ENCODE results near the gene SELENOS. TPM values are rescaled to one million over a fixed set of nuclear protein-coding genes. Genes with fewer than 3 reads are reported as not detected.

The SELENOS gene
- total and polyA plus RNA-seq, 2 donors (not counting 3 experiments of a cell fraction or from before 2014, with no cell fraction given), result 70.4 to 101 TPM

DNA sequence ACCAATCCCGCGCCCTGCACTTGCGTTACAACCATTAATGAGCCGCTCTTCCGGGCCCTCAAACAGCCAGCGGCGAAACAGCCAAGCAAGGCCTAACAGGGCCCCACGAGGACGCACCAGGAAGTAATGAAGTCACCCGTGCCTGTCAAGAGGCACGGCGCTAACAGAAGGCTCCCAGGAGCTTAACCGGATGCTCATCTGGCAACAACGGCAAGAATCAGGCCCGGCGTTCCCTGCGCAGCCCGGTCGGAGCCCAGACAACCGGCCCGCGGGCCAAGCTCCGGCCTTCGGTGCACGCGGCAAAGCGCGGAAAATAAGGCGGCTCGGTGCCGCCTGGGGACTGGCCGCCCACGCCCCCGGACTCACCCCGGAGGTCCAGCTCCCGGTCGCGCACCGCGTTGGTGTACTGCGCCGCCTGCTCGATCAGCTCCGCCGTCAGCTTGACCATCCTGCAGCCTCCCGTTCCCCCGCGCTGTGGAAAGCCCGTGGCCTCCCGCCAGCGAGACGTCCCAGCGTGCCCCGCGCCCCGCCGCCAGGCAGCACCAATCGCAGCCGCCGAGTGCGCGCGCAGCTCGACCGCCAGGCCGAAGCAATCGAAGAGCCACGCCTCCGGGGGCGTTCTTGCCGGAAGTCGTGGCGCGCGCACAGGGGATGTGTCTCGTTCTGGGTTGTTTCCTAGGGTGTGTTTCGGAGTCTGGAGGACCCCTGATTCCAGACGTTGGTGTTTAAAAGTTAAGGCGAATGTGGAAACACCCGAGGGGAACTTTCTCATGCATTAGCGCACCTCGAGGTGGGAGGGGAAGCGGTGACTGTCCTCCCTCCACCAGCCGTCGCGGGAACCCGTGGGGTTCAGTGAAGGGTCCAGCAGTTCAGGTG is 17.7 kb upstream of the SELENOS start, which contains the start of gene SNRPA1:
TSS of gene SNRPA1 (minus strand) at position 518 of the 876 bp plus-strand sequence. CDS start at position 448, 70 bp downstream.
- POLR2A ChIA-PET, result no interaction called here
- Histone ChIP-seq H3K27ac (ENCODE audit: insufficient read depth, low read depth, low read length) (peak within 1 kb of the TSS; percentile 70), H4K20me1 (replicated peaks; ENCODE audit: control insufficient read depth, extremely low read depth, insufficient read depth, low read length) (no peaks in the 10 kb centered on the region), H3K9me1 (replicated peaks; ENCODE audit: control insufficient read depth, extremely low read depth, insufficient read depth, low read length) (no peaks in the 10 kb centered on the region), H3K27me3 (ENCODE audit: control insufficient read depth in 2 of 2, insufficient read depth in 2 of 2, low read length in 2 of 2) (no peaks in the 10 kb centered on the region), H3K4me3 (replicated peaks in 1 of 3; ENCODE audit: insufficient read depth in 1 of 3, low read depth in 1 of 3, low read length in 3 of 3) (peak within 1 kb of the TSS; percentile 77 to 94 (median 80)), H2AFZ (ENCODE audit: low read depth, low read length) (peak within 1 kb of the TSS; percentile 72), H3K79me2 (ENCODE audit: control insufficient read depth, insufficient read depth, low read length) (peaks cover 48% of the 10 kb centered on the region), H3K4me1 (ENCODE audit: control insufficient read depth, extremely low read depth, insufficient read depth, low read length) (peaks cover 14% of the 10 kb centered on the region), H3K9ac (replicated peaks; ENCODE audit: extremely low read depth, insufficient read depth, low read length) (peak within 1 kb of the TSS; percentile 95), H3K4me2 (ENCODE audit: insufficient read depth, low read length) (peak within 1 kb of the TSS; percentile 58), H3K36me3 (ENCODE audit: control insufficient read depth in 2 of 2, extremely low read depth in 1 of 2, insufficient read depth in 2 of 2, low read length in 2 of 2) (peaks cover 0 to 5% of the 10 kb centered on the region in 2 experiments), H3K9me3 (replicated peaks; ENCODE audit: control insufficient read depth, insufficient read depth, low read length) (no peaks in the 10 kb centered on the region)
- dilution Hi-C loops (cut with MboI; ENCODE audit: extremely low pct_ligation_motif_present, low sequenced_read_pairs) (no loop called here), intact Hi-C loops (cut with micrococcal nuclease) (loop anchor here (1.0 to 2.0 kb wide), 5 partner anchors 18 to 429 kb away; partner anchors contain the start of genes SELENOS, TARS3 and TM2D3)
- CTCF ChIA-PET, result interaction anchor here (0.6 to 3.2 kb wide), 5 partner anchors 10 to 357 kb away, joined by 3 to 21 read pairs (median 3); partner anchors contain the start of gene TM2D3
- DNase-seq (ENCODE audit: low read depth, low spot score) (peak; percentile 95), FAIRE-seq (peak; percentile 75)
- BruUV-seq (replicated peaks), result no TSS peak
- TF ChIP-seq POLR2AphosphoS5 (IDR thresholded peaks at IDR 0.05; ENCODE audit: insufficient read depth, low read depth, low read length) (peak; percentile 78), GATA2 (IDR thresholded peaks at IDR 0.05; ENCODE audit: insufficient read depth, insufficient read length, low read depth, low read length) (no peak), POLR2A (IDR thresholded peaks at IDR 0.05; ENCODE audit: low read depth, low read length) (peak; percentile 53), MYC (IDR thresholded peaks at IDR 0.05; ENCODE audit: low read depth, low read length) (peak; percentile 65)
- TF ChIP-seq, protein P1, sequence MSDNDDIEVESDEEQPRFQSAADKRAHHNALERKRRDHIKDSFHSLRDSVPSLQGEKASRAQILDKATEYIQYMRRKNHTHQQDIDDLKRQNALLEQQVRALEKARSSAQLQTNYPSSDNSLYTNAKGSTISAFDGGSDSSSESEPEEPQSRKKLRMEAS (IDR thresholded peaks at IDR 0.05; ENCODE audit: insufficient read depth, insufficient read length), result peak; percentile 82

DNA sequence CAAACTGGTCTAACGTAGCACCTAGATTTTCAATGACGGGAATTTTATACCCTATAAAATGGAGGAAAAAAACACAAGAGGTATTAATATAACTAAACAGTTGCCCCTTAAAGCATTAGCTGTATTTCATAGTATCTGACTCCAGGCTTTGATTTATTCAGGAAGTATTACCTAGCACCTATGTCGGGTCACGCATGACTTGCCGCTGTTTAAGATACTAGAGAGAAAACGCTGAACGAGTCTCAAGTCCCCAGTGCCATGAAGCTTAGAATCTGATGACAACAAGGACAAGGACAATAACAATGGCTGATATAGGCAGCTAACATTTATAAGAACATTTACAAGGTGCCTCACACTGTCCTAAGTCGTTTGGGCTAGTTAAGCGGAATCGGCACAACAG is 15.8 kb upstream of the SELENOS start:
- Histone ChIP-seq H3K36me3 (ENCODE audit: control insufficient read depth in 2 of 2, extremely low read depth in 1 of 2, insufficient read depth in 2 of 2, low read length in 2 of 2) (peaks cover 0 to 8% of the 10 kb centered on the region in 2 experiments), H3K9ac (replicated peaks; ENCODE audit: extremely low read depth, insufficient read depth, low read length) (peak overlapping the region; percentile 95), H3K27ac (ENCODE audit: insufficient read depth, low read depth, low read length) (no peak overlapping the region), H3K4me2 (ENCODE audit: insufficient read depth, low read length) (peak overlapping the region; percentile 52), H3K4me1 (ENCODE audit: control insufficient read depth, extremely low read depth, insufficient read depth, low read length) (peaks cover 14% of the 10 kb centered on the region), H3K27me3 (ENCODE audit: control insufficient read depth in 2 of 2, insufficient read depth in 2 of 2, low read length in 2 of 2) (no peaks in the 10 kb centered on the region), H3K9me1 (replicated peaks; ENCODE audit: control insufficient read depth, extremely low read depth, insufficient read depth, low read length) (no peaks in the 10 kb centered on the region), H2AFZ (ENCODE audit: low read depth, low read length) (no peak overlapping the region), H3K9me3 (replicated peaks; ENCODE audit: control insufficient read depth, insufficient read depth, low read length) (no peaks in the 10 kb centered on the region), H3K79me2 (ENCODE audit: control insufficient read depth, insufficient read depth, low read length) (peaks cover 63% of the 10 kb centered on the region), H3K4me3 (replicated peaks in 1 of 3; ENCODE audit: insufficient read depth in 1 of 3, low read depth in 1 of 3, low read length in 3 of 3) (peak overlapping the region in 1 of 3 experiments; percentile 77), H4K20me1 (replicated peaks; ENCODE audit: control insufficient read depth, extremely low read depth, insufficient read depth, low read length) (no peaks in the 10 kb centered on the region)
- ChIA-PET CTCF (interaction anchor here (1.1 to 3.2 kb wide), 2 partner anchors 9 to 349 kb away, joined by 3 to 21 read pairs; no protein-coding TSS in a partner anchor), POLR2A (no interaction called here)
- DNase-seq (ENCODE audit: low read depth, low spot score), result no peak
- no peak for FAIRE-seq
- dilution Hi-C loops (cut with MboI; ENCODE audit: extremely low pct_ligation_motif_present, low sequenced_read_pairs) (no loop called here), intact Hi-C loops (cut with micrococcal nuclease) (no loop called here)
- TF ChIP-seq EZH2 (IDR thresholded peaks at IDR 0.05; ENCODE audit: borderline replicate concordance, low read depth, low read length, severe bottlenecking), result no peak
- no peak for TF ChIP-seq MYC (IDR thresholded peaks at IDR 0.05; ENCODE audit: low read depth, low read length)
- TF ChIP-seq POLR2AphosphoS5 (IDR thresholded peaks at IDR 0.05; ENCODE audit: insufficient read depth, low read depth, low read length), result no peak
- TF ChIP-seq POLR2A (IDR thresholded peaks at IDR 0.05; ENCODE audit: low read depth, low read length), result no peak
- TF ChIP-seq, protein P1 (IDR thresholded peaks at IDR 0.05; ENCODE audit: insufficient read depth, insufficient read length), result no peak
- TF ChIP-seq FOS (IDR thresholded peaks at IDR 0.05; ENCODE audit: borderline replicate concordance, insufficient read depth, low read length), result no peak
- no TSS peak for BruUV-seq (replicated peaks)
